DMS153 treated with DMSO at 0.1 percent for 48 hours (cell line): ENCODE measurements around the gene GALNT13.

Experiments used
- DNase-seq: peaks from one replicate; lab custom pipeline; 2025; ENCODE audit not compliant: unreplicated experiment; lab: John Stamatoyannopoulos, UW

Gene GALNT13

GRCh38 chr2:153871231-153872221 is at the start of gene GALNT13:
GALNT13 (plus strand) TSS chr2:153871922.
- peak; percentile 35 for DNase-seq

DNA sequence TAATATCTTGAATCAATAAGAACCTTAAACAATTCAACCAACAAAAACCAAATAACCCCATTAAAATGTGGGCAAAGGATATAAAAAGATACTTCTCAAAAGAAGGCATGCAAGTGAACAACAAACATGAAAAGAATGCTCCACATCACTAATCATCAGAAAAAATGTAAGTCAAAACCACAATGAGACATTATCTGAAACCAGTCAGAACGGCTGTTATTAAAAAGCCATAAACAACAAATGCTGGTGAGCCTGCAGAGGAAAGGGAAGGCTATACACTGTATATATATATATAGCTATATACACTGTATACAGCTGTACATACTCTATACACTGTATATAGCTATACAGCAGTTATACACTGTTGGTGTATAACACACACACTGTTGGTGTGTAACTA is 47.8 kb upstream of the GALNT13 start:
- DNase-seq = no peak

DNA sequence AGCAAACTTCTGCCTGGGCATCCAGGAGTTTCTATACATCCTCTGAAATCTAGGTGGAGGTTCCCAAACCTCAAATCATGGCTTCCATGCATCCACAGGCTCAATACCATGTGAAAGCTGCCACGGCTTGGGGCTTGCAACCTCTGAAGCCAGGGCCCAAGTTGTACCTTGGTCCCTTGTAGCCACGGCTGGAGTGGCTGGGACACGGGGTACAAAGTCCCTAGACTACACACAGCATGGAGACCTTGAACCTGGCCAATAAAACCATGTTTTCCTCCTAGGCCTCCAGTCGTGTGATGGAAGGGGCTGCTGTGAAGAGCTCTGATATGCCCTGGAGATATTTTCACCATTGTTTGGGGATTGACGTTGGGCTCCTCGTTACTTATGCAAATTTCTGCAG is 43.4 kb upstream of the GALNT13 start:
- DNase-seq = no peak

- no peak for DNase-seq
Observed at GRCh38 chr2:153834662-153835061, 37.1 kb upstream of the GALNT13 start.

DNA sequence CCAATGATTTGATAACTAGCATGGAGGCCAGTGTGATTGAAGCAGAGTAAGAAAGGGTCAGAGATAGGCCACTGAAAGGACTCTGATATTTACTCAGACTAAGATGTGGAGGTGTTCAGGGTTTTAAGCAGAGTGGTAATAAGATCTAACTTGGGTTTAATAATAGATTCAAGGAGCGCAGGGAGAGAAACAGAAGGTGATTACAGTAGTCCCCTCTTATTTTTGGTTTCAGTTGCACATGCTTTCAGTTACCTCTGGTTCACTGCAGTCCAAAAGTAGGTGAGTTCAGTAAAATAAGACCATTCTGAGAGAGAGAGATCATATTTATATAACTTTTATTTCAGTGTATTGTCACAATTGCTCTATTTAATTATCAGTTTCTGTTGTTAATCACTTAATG is 13.5 kb upstream of the GALNT13 start:
- no peak for DNase-seq

- no peak for DNase-seq
Observed at GRCh38 chr2:153864022-153864421, 7.7 kb upstream of the GALNT13 start.

DNA sequence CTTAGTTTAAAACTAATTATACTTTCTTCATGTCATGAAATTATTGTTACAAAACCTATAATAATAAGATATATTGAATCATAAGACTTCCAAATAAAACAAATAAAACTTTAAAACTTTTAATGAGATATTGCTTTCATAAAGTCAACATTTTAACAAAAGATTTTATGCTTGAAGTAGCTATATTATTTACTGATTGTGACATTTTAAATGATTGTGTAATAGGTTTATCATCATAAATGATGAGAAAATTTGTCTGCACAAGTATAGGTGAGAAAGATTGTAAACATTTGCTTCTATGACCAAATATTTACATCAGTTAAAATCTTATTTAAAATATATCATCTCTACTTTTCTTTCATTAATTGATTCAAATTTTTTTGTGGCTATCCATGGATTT is 5.1 kb upstream of the GALNT13 start:
- DNase-seq = no peak

DNA sequence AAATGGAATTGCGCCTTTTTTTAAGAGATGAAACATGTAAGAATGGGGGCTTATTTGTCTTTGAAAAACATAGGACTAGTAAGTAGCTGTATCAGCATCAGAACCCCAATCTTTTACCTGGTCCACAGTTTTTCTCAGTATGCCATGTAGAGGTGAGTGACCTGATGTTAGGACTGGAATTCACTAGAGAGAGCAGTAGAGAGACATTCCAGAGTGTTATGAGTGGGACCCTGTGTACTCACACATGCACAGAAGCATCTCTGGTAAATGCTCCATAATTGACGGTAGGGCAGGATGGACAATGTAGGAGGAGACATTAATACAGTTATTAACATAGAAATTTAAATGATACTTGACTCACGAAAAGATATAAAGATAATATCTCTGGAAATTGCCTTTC is 1.4 kb upstream of the GALNT13 start:
- DNase-seq = peak; percentile 18

- no peak for DNase-seq
Observed at GRCh38 chr2:153872311-153873051, 759 bp downstream of the GALNT13 start.

- no peak for DNase-seq
Observed at GRCh38 chr2:153873052-153874048, 1.6 kb downstream of the GALNT13 start.

DNA sequence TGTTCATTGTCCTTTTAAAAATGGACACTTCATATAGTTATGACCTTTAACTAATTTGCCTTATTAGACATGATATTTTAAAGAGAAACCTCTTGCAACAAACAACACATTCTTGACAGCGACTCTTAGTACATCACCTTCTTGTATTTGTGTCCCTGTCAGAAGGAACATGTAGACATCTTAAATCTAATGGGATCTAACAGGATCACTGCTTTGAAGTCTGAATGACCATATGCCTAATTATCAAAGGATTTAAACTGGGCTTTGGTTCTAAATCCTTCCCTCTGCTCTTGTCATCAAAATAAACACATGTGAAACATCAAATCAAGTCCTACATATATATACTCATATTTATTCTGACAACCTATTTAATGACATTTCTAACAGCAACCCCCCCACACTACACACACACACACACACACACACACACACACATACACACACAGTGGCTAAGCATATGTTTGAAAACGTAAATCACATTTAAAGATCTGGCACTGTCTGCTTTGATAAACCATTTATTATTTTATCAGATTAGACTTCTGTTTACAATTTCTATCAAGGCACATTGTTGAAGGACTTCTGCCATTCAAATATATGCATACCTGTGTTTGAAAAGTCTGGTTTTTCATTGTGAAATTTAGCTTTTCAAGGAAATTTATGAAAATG is 4.2 kb downstream of the GALNT13 start:
- no peak for DNase-seq

DNA sequence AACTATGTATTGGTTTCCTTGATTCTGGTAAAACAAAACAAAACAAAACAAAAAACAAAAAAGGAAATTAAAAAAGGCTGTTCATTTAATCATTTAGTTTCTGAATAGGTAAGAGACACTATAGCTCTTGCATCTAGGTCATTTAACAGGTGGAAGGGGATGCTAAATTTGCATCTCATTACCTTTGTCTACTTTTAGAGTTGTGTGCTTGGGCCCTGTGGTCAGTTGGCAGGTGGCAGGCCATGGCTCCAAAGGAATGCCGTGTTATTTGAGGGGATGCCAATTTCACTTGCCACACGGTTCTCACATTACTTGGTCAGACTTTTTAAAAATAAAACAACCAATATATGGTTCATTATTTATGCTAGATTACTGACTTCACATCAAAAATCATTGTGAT is 9.2 kb downstream of the GALNT13 start:
- DNase-seq = no peak

DNA sequence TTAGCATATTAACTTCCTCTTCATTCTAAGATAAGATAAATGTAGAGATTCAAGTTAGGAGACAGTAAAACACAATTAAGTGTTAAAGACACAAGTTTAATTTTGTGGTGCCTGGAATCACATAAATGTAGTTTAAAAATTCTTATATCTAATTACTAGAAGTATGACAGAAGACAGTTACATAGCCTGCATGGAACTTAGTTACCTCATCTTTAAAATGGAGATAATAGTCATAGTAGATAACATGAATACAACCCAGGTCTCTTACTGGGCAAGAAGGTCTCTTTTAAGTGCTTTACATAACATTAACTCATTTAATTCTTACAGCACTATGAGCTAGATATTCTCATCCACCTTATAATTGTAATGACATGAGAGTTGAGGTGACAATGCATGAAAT is 15.1 kb downstream of the GALNT13 start:
- no peak for DNase-seq

DNA sequence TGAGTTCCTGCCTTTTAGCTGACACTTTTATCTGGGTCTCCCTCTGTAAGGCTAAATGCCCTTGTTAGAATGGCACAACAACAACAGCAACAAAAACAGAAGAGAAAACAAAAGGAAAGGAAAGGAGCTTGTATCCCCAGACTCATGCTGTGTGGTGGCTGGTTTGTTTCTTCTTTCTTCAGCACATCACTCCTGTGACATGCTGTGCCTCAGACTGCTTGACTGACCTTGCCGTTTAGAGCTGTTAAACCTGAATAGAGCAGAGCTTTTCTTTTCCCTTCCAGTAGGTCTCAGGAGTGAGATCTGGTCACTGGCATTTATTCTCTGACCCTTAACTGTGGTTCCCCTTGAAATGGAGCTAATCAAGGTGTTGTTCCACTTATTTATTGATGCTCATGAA is 18.9 kb downstream of the GALNT13 start:
- no peak for DNase-seq

DNA sequence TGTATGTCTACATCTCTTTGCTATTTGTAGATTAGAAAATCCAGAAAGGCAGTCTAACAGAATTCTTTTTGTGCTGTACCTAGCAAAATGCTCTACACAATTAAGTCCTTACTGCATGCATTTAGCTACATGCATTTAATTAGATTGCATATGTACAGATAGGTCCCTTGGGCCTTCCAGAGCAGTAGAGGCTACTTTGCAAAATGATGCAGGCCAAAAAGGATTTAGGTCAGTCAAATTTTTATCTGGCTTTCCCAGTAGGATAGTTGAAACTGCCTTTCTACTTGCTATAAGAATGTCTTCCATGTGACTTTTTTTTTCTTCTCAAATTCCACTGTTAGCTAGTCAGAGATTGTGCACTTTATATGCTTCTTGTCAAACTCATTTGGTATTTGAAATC is 19.3 kb downstream of the GALNT13 start:
- no peak for DNase-seq

- no peak for DNase-seq
Observed at GRCh38 chr2:153912798-153913396, 41.2 kb downstream of the GALNT13 start.

GRCh38 chr2:153917570-153917969 is 45.8 kb downstream of the GALNT13 start:
- DNase-seq = no peak

- DNase-seq = no peak
Observed at GRCh38 chr2:153935511-153935910, 63.8 kb downstream of the GALNT13 start.

- DNase-seq = no peak
Observed at GRCh38 chr2:153939124-153939796, 67.5 kb downstream of the GALNT13 start.
